ENCODE data around the gene NOPCHAP1.
A peak's percentile ranks its signal among the peaks of the same experiment; 100 is the strongest.
"Not testable (repeated sequence)": the region's sequence is repeated elsewhere in the genome, so short reads cannot be mapped to it uniquely, and the experiment has no call there.

Gene NOPCHAP1, protein sequence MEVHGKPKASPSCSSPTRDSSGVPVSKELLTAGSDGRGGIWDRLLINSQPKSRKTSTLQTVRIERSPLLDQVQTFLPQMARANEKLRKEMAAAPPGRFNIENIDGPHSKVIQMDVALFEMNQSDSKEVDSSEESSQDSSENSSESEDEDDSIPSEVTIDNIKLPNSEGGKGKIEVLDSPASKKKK

DNA sequence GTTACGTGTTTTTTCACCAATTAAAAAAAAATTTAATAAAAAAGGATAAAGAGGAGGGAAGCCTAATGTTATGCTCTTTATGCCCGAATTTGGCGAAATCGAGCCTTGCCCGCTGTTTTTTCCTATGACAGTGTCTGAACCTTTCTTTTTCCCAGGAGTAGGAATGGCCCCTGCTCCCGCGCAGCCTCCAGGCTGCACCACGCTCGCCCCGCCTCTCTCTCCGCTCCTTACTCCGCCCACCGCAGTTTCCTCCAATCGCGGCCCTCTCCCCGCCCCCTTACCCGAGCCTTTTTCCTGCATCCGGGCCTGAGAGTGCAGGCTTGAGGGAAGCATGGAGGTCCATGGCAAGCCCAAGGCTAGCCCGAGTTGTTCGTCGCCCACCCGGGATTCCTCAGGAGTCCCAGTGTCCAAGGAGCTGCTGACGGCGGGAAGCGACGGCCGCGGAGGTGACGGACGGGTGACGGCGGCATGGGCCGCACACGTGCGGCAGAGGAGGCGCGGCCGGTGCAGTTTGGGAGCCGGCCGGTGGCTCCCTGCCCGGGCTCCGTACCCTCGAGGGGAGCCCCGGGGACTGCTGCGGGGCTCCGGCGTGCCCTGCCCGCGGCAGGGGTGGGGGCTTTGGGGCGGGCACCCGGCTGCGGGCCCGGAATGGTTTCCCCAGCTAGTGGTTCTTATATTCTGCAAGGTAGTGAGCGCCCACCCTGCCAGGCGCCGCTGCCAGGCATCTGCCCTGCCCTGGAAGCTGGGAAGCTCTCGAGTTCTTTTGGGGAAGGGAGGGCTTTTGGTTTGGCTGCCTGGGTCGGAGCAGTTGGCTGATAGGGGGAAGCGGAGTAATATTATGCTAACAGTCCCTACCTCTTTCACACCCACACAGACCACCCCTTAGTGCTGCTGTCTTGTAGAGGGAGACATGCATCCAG lies at the start of gene NOPCHAP1:
NOPCHAP1 (plus strand) TSS at position 295 of the 920 bp plus-strand sequence; CDS start at position 332, 37 bp downstream.
- peak; percentile 77 to 85 for DNase-seq (ENCODE audit: low read depth in 2 of 2)

DNA sequence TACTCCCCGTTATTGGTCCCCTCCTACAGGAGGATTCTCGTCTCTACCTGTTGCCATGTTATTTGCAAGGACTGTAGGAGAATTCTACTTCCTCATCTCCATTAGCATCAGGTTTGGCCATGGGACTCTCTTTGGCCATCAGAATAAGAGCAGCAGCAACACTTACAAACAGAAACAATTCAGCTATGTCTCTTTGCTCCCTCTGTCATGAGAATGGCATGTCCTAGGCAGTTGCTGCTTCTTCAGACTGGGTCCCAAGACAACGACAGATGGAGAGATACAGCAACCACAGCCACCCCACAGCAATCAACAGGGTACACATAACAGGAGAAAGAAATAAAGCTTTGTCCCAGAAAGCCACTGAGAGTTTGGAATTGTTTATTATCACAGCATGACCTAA lies 47.7 kb upstream of the NOPCHAP1 start:
- DNase-seq (ENCODE audit: low read depth in 2 of 2): no peak

DNA sequence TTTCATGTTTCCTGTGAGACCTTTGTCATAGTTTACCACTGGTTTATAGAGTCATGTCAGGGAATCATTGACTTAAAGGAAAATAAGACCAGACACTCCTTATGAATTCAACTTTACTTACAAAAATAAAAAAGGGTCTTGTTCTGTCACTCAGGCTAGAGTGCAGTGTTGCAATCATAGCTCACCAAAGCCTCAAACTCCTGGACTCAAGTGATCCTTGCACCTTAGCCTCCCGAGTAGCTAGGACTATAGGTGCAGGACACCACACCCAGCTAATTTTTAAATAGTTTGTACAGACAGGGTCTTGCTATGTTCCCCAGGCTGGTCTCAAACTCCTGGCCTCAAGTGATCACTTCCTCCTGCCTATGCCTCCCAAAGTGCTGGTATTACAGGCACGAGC lies 47.0 kb upstream of the NOPCHAP1 start:
- DNase-seq (ENCODE audit: low read depth in 2 of 2): no peak

DNA sequence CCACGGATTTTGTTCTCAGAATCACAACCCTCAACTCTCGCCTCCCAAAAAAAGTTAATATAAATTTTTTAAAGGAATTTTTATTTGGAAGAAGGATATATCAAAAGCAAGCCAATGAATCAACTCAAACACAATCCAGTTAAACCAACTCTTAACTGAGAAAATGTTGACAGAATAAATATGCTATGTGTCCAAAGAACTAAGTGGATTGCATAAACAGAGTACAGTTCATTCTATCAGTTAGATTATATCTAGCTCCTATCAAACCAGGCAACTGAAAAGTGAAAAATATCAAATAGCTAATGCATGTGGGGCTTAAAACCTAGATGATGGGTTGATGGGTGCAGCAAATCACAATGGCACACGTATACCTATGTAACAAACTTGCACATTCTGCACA lies 44.7 kb upstream of the NOPCHAP1 start:
- DNase-seq (ENCODE audit: low read depth in 2 of 2): no peak

DNA sequence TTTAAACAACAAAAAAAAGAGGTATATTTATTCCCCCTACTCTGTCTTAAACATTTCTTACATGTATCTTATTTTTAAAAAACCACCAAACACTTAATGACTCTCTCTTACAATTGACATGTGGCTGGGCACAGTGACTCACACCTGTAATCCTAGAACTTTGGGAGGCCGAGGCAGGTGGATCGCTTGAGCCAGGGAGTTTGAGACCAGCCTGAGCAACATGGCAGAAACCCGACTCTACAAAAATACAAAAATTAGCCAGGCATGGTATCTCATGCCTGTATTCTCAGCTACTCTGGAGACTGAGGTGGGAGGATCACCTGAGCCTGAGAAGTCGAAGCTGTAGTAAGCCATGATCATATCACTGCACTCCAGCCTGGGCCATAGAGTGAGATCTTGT lies 44.0 kb upstream of the NOPCHAP1 start:
- DNase-seq (ENCODE audit: low read depth in 2 of 2): no peak

DNA sequence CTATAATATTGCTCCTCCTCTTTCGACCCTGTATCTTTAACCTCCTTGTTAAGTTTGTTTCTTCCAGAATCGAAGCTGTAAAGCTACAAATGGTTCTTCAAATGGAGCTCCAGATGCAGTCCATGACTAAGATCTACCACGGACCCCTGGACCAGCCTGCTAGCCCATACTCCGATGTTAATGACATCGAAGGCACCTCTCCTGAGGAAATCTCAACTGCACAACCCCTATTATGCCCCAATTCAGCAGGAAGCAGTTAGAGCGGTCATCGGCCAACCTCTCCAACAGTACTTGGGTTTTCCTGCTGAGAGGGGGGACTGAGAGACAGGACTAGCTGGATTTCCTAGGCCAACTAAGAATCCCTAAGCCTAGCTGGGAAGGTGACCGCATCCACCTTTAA lies 42.7 kb upstream of the NOPCHAP1 start:
- not testable (repeated sequence) for DNase-seq (ENCODE audit: low read depth in 2 of 2)

DNA sequence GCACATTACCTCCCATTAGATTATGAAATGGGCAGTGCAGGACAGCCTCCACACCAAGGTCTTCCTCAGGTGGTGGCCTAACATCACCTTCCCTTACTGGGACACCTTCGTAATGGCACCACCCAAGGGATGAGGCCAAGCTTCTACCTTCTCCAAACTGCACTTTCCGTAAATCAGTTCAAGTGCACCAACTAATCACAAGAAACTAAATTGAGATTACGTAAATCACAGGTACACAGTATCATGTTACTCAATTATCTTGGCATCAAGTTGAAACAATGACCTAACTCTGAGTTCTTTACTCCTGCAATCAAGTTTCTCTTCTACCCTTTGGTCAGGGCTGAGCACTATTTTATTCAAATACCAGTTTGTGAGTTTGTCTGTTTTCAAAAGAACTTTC lies 41.9 kb upstream of the NOPCHAP1 start:
- DNase-seq (ENCODE audit: low read depth in 2 of 2): no peak

DNA sequence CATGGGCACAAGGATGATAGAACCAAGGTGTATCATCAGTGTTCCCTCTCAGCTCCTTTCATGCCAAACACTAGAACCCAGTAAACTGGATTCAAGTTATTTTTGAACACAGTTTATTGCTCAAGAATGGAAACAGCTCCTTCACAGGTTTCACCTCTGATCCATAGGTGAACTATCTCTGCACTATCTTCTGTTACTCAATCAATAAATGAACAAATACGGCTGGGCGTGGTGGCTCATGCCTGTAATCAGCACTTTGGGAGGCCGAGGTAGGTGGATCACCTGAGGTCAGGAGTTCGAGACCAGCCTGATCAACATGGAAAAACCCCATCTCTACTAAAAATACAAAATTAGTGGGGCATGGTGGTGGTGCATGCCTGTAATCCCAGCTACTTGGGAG lies 37.4 kb upstream of the NOPCHAP1 start:
- DNase-seq (ENCODE audit: low read depth in 2 of 2): not testable (repeated sequence)

DNA sequence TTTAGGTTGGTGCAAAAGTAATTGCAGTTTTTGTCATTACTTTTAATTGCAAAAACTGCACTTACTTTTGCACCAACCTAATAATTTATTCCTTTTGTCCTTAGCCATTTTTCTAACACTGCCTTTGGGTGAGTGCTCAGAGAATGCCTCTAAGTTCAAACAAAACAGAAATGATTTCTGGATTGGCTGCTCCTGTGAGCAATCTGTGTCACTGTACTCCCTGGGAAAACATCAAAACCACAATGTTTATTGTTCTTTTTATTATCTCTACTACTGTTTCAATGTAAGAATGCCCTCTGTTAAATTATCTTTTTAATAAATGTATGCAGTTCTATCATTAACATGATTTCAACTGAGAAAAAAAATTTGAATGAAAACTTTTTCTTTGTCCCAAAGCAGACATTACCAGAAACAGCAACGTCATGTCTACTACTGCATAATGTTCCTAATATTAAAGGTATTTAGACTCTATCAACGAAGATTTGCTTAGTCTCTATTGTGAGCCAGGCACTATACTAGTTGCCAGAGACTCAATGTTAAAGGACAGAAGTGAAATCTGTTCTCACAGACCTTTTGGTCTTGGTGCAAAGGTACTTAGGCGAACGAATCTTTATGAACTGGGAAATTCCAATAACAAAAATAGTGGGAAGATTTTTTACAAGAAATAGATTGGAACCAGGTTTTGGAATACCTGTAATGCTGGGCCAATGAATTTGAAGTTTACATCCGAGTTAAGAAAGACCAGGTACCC lies 34.2 kb upstream of the NOPCHAP1 start:
- no peak for DNase-seq (ENCODE audit: low read depth in 2 of 2)

DNA sequence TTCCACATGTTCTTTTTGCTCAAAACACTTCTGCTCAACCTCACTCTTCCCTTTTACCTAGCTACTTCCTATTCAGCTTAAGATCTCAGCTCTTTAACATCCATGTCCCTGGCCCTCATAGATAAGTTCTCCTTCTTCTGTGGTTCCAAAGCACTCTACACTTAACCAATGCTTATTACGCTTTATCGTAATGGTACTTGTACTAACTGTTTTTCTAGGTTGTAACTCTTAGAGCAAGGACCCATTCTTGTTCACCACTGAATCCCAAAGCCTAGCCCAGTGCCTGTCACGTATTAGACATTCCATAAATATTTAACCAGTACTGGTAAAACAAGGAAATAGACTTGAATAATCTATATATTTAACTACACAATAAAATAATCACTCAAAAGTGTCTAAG lies 33.3 kb upstream of the NOPCHAP1 start:
- no peak for DNase-seq (ENCODE audit: low read depth in 2 of 2)

DNA sequence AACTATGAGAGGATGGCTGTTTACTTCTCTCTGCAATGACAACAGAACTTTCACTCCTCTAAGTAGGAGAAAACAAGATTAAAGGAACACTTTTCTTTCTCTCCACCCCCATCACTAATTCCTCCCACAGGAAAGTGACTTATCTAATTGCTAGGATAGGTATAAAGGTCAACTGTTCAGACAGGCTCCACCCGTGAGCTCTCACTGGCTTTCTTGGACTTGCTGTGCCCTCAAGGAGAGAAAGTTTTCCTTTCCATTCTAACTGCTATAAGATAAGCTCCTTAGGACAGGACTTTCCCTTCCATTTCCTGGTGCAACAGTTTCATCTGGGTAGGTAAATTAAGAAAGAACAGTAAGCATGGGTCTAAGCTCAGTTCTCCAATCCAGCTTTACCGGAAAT lies 32.8 kb upstream of the NOPCHAP1 start:
- DNase-seq (ENCODE audit: low read depth in 2 of 2): no peak

DNA sequence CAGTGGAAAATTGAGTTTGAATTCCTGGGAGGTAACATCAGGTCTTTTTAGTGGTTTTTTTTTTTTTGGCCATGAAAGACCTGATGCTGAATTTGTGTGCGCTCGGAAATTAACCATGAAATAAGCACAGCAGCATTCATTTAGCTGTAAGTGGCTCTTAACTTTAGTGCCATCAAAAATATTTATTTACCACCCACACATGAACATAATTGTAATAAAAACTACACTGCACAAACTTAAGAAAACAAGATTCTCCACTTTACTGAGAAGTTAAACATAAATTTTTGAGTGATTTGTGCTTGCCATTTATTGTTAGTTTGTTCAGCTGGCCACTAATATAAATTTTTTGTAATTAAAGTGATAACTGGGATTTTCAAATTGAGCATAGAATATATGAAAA lies 30.4 kb upstream of the NOPCHAP1 start:
- DNase-seq (ENCODE audit: low read depth in 2 of 2): no peak

DNA sequence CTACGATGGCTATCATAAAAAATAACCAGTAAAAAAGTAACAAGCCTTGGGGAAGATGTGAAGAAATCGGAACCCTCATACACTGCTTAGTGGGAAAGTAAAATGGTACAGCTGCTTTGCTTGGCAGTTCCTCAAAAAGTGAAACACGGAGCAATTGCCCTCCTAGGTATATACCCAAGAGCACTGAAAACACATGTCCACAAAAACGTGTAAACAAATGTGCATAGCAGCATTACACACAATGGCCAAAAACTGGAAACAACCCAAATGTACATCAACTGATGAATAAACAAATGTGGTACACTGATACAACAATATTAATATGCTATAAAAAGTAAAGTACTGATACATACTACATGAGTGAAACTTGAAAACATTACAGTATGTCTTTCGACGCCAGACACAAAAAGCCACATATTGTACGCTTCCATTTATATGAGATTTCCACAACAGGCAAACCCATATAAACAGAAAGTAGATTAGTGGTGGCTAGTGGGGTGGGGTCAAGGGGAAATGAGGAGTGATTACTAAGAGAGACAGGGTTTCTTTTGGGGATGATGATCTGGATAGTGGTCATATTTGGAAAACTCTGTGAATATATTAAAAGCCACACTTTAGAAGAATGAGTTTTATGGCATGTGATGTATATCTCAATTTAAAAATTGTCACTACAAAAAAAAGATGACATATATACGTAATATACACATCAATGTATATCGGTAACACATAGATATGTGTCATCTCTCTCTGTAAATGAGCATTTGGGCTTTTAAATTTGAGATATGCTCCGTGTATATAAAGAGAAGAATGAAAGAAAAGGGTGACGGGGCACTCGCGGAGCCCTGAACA lies 29.0 kb upstream of the NOPCHAP1 start:
- DNase-seq (ENCODE audit: low read depth in 2 of 2): no peak

DNA sequence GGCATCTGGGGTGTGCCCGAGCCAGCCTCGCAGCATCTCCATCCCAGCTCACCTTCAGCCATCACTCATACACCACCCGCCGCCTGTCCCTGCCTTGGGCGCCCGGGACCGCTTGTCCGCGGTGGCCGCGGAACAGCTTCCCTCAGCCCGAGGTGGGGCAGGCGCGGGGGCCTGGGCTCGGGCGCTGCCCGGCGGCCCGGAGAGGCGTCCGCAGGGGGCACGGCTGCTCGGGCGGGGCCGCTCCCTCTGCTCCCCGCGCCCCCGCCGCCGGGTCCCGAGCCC lies 28.5 kb upstream of the NOPCHAP1 start:
- DNase-seq (ENCODE audit: low read depth in 2 of 2): no peak

DNA sequence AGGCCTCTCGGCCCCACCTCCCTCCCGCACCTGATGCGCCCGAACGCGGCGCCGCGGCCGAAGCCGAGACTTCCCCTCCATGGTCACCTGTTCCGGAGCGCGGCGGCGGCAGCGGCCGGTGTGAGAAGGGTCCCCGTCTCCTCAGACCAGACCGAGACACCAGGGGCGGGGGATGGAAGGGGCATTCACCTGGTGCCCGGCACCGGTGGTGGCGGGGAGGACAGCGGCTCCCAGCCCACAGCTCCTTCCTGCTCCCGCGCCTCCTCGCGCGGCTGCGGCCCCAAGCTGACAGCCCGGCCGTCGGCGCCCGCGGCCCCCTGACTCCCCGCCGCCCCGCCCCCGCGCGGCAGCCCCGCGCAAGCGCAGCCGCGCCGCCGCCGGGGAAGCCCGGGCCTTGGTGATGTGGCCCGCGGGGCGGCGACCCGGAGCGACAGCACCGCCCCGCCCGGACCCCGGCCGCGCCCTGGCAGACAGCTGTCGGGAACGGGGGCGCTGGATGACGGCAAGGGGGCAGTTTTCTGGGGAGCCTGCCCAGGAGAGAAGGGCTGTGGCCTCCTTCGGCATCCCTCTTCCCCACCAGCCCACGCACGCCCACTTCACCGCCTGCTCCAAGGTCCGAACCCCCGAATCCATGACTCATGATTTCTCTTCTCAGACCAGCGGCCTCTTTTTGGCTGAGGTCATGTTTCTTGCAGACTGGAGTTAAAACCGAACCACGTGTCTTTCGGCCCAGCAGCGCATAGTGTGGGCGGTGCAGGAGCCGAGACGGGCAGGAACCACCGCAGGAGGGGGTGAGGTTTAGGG lies 27.9 kb upstream of the NOPCHAP1 start, which contains the start of gene SLC41A2:
SLC41A2 (minus strand) TSS at position 290 of the 804 bp plus-strand sequence. CDS start 29,763 bp downstream, outside the sequence.
- DNase-seq (ENCODE audit: low read depth in 2 of 2): peak; percentile 56 to 62

DNA sequence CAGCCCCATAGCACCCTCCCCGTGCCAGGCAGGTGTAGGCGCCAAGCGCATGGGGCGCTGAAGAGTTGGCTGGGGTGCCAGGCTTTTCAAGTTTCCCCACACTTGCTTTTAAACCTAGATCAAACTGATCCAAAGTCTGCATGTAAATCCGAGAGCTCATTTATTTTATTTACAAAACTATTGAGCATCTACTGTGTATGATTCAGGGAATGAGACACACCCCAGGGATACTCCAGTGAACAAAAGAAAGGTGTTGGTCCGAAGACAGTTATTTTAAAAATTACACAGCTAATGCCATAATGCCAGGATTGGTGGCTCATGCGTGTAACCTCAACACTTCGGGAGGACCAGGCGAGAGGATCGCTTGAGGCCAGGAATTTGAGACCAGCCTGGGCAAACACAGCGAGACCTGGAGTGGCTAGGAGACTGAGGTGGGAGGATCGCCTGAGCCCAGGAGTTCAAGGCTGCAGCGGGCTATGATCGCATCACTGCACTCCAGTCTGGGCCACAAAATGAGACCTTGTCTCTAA lies 27.2 kb upstream of the NOPCHAP1 start:
- DNase-seq (ENCODE audit: low read depth in 2 of 2): no peak

DNA sequence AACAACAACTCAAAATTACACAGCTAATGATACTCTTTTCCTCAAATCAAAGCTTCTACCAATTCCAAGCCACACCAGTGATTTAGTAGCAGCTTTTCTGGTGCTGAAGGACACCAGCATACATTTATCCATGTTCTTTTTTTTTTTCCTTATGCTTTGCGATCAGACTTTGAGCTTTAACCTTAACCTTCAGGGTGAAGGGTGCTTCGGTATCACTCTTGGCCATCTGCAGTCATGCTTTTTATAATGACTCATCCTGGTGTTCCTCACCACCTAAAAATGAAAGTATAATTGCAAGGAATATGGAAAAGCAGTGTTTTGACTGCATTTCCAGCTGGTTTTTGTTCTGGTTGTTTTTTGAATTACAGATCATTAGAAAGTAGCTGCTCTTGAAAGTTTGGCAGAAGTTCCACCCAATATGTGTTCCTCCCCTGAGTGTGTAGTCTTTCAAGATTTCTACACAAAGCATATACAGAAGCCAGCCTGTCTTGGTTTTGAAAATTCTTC lies 26.7 kb upstream of the NOPCHAP1 start:
- no peak for DNase-seq (ENCODE audit: low read depth in 2 of 2)

DNA sequence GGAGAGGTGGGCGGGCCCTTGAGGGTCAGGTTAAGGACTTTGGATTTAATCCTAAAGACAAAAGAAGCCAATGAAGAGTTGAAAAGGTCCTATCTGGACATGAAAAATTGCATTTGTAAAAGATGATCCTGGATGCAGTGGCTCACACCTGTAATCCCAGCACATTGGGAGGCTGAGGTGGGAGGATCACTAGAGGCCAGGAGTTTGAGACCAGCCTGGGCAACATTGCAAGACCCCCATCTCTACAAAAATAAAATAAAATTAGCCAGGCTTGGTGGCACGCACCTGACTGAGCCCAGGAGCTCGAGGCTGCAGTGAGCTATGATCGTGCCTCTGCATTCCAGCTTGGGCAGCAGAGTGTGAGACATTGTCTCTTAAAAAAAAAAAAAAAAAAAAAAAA lies 25.7 kb upstream of the NOPCHAP1 start:
- DNase-seq (ENCODE audit: low read depth in 2 of 2): no peak

DNA sequence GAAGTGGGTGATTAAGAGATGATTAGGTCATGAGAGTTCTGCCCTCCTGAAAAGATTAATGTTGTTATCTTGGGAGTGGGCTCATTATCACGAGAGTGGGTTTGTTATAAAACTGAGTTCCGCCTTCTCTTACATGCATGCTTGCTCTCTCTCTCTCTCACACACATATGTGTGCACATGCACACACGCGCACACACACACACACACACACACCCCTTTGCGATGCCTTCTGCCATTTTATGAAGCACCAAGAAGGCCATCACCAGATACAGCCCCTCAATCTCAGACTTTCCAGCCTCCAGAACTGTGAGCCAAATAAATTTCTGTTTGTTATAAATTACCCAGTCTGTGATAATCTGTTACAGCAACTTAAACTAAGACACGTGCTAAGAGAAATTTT lies 22.4 kb upstream of the NOPCHAP1 start:
- DNase-seq (ENCODE audit: low read depth in 2 of 2): no peak

DNA sequence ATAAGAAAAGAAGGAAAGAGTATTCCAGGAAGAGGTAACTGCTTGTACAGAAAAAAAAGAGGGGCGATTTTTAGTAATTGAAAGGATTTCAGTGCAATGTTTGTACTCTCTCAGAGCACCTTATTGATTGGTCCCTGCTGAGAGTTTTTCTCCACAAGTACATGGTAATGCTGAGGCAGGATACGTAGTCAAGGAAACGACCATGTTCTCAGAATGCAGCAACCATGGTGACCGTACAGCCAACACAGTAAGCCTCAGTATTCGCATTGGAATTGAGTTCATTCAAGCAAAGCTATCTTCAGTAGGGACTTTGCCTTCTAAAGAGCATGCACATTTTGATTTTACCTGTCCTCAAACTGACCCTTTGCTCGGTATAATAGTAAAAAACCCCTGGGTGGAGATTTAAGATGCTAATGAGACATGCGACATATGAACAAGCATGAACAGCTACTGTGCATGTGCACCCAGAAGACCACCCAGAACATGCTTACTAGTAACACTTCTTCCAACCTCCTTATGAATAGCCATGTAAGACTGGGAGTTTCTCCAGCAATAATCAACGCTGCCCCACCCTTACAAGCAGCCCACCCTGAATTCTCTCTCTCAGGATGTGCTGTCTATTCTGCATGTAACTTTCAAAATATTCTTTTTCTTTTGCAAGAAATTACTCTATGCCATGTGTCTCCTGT lies 21.8 kb upstream of the NOPCHAP1 start:
- no peak for DNase-seq (ENCODE audit: low read depth in 2 of 2)

Data from activated CD4-positive, alpha-beta T cell treated with anti-CD3 and anti-CD28 coated beads for 24 hours (primary cell).